Astrocyte of the cerebellum (primary cell): ENCODE measurements around the gene ZNG1B.
"Not testable (repeated sequence)": the region's sequence is repeated elsewhere in the genome, so short reads cannot be mapped to it uniquely, and the experiment has no call there.

Experiments
- DNase-seq: peaks from one replicate; pipeline ENCODE4 v3.0.0-alpha.2; 2011; ENCODE audit warnings: low read depth
- H3K4me3 ChIP-seq: 2 replicates; pipeline ENCODE4 v1.5.1; 2011; ENCODE audit warnings: mild to moderate bottlenecking, low read depth, low read length, moderate library complexity
- in situ Hi-C: cut with HindIII; loops from 2 replicates; pipeline ENCODE4 v1.10.0; 2017; ENCODE audit warnings: low sequenced_read_pairs

The ZNG1B gene

DNA sequence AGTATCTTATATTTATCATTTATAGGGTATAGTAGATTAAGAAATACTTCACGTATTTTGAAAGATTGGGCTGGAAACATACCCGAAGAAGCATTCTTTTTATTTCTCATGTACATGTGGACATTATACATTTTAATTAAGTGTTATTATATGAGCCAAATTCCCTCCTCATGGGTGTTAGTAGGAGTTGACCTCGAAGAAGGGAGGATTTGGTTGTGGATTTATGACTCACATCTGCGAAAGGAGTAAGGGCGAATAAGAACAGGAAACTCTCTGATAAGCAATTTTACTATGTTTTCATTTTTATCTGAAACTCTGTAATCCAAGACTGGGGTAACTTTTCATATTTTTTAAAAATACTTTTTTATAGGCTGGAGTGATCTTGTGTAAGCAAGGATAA lies 84.0 kb downstream of the ZNG1B start:
- DNase-seq, H3K4me3 ChIP-seq, in situ Hi-C loops: not testable (repeated sequence)

DNA sequence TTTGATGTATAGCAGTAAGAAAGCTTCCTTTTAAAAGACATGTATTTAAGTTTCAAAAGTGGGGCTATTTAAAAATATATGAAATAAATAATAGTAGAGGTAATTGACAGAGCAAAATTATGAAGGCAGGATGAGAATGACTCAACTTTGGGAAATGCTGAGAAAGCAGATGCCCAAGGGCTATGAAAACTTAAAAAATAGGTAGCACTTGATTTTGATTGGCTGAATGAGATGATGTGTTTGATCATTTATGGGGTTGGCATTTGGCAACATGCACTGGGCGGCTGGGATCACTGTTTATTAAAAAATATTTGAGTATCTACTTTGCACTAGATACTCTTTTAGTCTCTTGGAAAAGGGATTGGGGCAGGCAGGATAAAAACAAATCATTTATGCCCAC lies 87.5 kb downstream of the ZNG1B start:
- H3K4me3 ChIP-seq, DNase-seq, in situ Hi-C loops: not testable (repeated sequence)

DNA sequence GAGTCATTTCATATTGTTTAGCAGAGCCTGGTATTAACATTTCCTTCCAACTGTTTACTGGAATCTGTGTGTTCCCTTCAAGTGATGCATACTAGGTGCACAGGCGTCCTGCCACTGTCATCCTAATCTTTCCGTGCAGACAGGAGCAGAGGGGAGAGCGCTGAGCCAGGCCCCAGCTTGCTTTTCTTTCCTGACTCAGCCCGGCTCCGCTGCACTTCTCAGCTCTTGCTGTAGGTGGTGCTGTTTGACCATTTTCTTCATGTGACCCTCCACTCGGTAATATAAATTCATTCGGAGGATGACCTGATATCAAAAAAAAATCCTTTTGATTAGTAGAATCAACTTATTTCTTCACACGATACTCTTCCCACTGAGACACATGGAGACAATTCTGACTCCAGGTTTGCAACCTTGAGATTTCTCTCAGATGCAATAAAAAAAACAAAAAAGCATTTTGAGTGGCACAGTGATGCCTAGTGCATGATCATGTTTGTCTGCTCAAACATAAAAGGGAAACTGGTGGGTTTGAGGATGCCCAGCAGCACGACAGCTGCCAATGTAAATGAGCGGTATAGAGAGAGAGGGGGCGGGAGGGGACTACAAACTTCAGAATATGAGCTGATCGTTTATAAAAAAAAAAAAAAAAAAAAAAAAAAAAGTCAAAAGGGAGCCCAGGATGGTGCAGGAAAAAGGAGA lies 90.0 kb downstream of the ZNG1B start:
- in situ Hi-C loops: not testable (repeated sequence)

DNA sequence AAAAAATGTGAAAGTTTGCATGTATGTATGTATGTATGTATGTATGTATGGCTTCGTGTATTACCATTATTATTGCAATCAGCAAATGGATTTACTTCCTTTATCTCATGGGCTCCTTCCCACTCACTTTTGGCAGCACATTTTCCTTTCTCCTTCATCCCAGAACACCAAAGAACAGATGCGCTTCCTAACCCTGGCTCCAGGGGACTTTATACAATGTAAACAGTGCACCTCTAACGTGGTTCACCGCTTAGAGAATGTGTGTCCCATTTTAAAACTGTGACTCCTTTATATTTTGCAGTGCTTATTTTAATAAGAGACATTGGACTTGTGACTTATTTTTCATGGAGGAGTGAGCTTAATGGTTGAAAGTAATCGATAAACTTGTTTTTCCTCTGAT lies 90.6 kb downstream of the ZNG1B start:
- DNase-seq, in situ Hi-C loops, H3K4me3 ChIP-seq: not testable (repeated sequence)

More for the DNA sequence above, 90.0 kb downstream of the ZNG1B start:
- not testable (repeated sequence) for DNase-seq, H3K4me3 ChIP-seq

DNA sequence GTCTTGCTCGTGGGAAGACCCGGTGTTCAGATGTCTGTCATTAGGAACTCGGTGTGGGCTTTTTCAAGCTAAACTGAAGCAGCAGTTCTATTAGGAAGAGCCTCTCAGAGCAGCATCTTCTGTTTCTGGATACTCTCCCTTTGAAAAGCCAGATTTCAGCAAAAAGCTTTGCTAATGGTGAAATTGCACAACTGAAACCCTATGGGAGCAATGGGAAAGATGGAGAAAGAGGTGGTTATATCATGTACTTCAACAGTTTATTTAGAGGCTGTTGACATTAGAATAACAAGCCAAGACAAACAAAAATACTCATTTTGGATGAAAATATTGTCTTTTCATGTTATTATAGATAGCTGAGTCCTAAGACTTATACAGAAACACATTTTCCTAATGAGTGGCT lies 91.4 kb downstream of the ZNG1B start:
- in situ Hi-C loops, DNase-seq, H3K4me3 ChIP-seq: not testable (repeated sequence)

DNA sequence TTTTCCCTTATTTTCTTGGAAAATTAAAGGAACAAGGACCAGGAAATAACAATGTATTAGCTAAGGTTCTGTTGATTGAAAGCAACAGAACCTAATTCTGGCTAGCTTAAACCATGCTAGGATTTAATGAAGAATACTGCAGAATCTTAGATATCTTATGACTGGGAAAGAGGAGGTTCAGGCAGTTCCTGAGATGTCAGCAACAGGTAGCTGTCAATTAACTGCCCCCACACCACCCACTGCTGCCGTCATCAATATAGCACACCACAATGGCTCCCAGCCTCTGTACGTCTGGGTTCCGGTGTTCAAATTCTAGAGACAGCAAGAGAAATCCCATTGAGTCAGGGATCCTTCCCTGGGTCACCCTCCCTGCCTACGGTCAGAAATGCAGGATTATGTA lies 95.5 kb downstream of the ZNG1B start:
- DNase-seq, in situ Hi-C loops, H3K4me3 ChIP-seq: not testable (repeated sequence)

DNA sequence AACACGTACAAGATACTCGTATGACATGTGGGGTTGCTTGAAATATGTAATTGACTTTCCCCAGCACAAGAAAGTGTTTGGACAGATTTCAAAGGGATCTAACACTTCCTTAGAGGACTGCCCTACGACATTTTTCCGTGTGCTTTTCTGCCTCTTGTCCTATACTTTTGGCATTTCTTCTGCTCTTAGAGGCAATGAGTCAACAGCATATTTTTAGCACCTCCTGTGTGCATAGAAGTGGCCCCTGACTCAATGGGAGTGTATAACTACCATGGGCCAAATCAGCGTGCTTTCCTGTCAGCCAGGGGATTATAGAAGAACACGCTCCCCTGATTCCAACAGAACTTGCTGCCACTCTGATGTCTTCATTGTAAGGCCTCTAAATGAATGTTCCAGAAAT lies 99.1 kb downstream of the ZNG1B start:
- in situ Hi-C loops: not testable (repeated sequence)

DNA sequence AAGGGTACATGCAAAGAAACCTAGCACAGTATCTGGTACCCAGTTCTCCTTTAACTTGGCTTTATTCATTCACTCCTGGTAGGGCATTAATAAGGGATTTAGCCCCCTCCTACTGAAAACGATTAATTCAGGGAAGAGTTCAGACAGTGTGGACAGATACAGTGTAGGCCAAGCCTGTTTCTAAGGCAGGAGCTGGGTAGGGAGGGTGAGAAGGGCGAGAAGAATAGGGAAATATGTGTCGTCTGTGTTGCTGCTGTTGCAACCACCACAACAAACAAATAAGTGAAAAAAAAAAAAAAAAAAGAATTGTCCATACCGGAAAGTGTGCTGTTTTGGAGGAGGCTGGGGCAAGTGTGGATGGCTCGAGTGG lies 103.3 kb downstream of the ZNG1B start:
- in situ Hi-C loops, DNase-seq, H3K4me3 ChIP-seq: not testable (repeated sequence)

More for the DNA sequence above, 99.1 kb downstream of the ZNG1B start:
- H3K4me3 ChIP-seq, DNase-seq: not testable (repeated sequence)

DNA sequence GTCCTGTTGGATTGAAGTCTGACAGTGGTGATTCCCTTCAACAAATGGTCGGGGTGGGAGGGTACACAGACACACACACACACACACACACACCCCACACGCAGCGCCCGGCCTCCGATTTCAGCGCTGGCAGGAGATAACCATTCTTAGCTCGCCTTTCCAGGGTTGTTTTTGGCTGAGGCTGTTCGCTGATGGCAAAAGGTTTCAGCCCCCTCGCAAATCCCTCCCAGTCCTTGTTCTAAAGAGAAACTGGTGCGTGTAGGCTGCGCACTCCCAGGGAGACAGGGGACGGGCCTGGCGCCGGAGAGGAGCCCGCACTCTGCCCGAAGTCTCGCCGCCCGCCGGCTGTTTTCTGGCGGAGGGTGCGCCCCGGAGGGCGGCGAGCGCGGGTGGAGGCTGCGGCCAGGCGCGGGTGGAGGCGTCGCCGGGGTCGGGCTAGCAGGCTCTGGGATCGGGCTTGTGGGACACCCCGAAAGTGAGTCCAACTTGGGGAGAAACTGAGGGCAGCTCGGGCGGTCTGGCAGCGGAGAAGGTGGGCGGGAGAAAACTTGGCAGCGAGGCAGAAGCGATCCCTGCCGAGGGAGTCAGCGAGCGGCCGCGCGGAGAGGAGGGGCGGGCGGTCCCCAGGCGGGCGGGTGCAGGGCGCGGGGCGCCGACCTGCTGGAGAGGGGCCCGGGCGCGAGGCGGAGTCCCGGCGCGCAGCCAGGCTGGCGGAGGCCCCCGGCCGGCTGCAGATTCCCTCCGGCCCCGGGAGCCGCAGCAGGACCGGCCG lies 103.9 kb downstream of the ZNG1B start:
- DNase-seq, in situ Hi-C loops: not testable (repeated sequence)
- peak overlapping the region; percentile 43 for H3K4me3 ChIP-seq

DNA sequence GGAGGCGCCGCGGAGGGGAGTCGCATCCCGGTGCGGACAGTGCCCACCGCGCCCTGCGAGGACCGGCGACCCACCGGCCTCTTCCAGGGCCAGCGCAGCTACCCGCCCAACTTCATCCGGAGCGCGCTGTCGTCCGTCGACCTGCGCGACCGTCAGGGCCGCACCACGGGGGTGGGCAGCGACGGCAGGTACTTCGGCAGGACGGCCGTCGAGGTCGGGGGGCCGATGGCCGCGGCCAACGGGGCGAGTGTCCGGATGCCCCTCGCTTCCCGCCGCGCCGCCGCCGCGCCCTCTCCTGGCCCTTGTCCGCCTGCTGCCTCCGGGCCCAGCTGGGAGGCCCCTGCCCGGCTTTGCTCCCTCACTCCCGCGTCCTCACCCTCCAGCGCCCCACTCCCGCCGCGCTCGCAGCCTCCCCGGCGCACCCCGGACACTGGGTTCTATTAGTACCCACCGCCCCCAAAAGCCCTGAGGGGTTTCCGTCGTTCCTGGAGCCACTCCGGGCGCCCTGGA lies 104.5 kb downstream of the ZNG1B start:
- in situ Hi-C loops, DNase-seq: not testable (repeated sequence)
- H3K4me3 ChIP-seq: peak overlapping the region; percentile 43

DNA sequence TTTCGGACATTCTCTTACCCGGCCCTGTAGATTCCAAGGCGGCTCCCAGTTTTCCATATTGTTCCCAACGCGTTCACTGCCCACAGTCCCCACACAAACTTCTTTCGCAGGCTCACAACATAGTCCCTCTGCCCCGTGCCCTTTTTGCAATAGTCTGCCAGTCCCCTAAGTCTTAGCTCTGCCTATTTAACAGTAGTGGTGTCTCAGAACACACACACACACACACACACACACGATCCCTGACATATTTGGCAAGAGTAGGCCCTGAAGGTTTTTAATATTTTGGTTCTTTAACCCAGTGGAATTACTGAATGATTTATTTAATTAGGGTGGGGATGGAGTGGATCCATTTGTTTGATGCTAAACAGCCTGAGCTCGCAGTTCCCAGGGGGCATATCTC lies 105.0 kb downstream of the ZNG1B start:
- H3K4me3 ChIP-seq, DNase-seq, in situ Hi-C loops: not testable (repeated sequence)
